Karpas-422 (cell line): ENCODE data around the gene EIF1B. TPM values are rescaled to one million over a fixed set of nuclear protein-coding genes. Genes with fewer than 3 reads are reported as not detected.

Source experiments
- DNase-seq: peaks from one replicate; pipeline ENCODE4 v3.0.0-alpha.2; 2015
- H2AFZ ChIP-seq: fragments of 200-600 bp; sonication (generic); 2 replicates; pipeline ENCODE4 v1.6.1; 2014; ENCODE audit warnings: antibody characterized with exemption, low read length, mixed read lengths
- H3K27ac ChIP-seq: fragments of 200-600 bp; sonication (generic); 2 replicates; pipeline ENCODE4 v1.5.1; 2014; ENCODE audit warnings: mild to moderate bottlenecking, low read length, moderate library complexity
- H3K27me3 ChIP-seq: fragments of 200-600 bp; sonication (generic); 2 replicates; pipeline ENCODE4 v1.6.1; 2014; ENCODE audit warnings: low read length, mixed read lengths
- H3K36me3 ChIP-seq: fragments of 200-600 bp; sonication (generic); 2 replicates; pipeline ENCODE4 v1.6.1; 2014; ENCODE audit warnings: low read length, mixed read lengths; ENCODE audit not compliant: insufficient read depth
- H3K4me1 ChIP-seq: fragments of 200-600 bp; sonication (generic); 2 replicates; pipeline ENCODE4 v1.6.1; 2014; ENCODE audit warnings: mild to moderate bottlenecking, low read length, mixed read lengths
- H3K4me2 ChIP-seq: fragments of 200-600 bp; sonication (generic); 2 replicates; pipeline ENCODE4 v1.6.1; 2014; ENCODE audit warnings: low read length, low read depth, mild to moderate bottlenecking; ENCODE audit not compliant: poor library complexity, severe bottlenecking
- H3K4me3 ChIP-seq: fragments of 200-600 bp; sonication (generic); 2 replicates; pipeline ENCODE4 v1.5.1; 2014; ENCODE audit warnings: mild to moderate bottlenecking, antibody characterized with exemption, low read length, mixed read lengths
- H3K79me2 ChIP-seq: fragments of 200-600 bp; sonication (generic); 2 replicates; pipeline ENCODE4 v1.6.1; 2014; ENCODE audit warnings: mild to moderate bottlenecking, low read length, mixed read lengths
- H3K9ac ChIP-seq: fragments of 200-600 bp; sonication (generic); 2 replicates; pipeline ENCODE4 v1.6.0; 2014; ENCODE audit warnings: low read length
- H3K9me2 ChIP-seq: fragments of 200-600 bp; sonication (generic), shearing (Covaris generic); replicated peaks from 2 replicates; pipeline ENCODE4 v1.6.0; 2014; ENCODE audit warnings: mild to moderate bottlenecking, low read length, moderate library complexity; ENCODE audit not compliant: insufficient read depth
- H3K9me3 ChIP-seq: fragments of 300-700, 200-600 bp; sonication (generic); 2 replicates; pipeline ENCODE4 v1.6.1; 2014; ENCODE audit warnings: low read length, mixed read lengths
- H4K20me1 ChIP-seq: fragments of 200-600 bp; sonication (generic); 2 replicates; pipeline ENCODE4 v1.6.1; 2014; ENCODE audit warnings: mild to moderate bottlenecking, antibody characterized with exemption, low read length, low read depth; ENCODE audit not compliant: insufficient read depth
- total RNA-seq: library from RNA; depleted of rRNA; stranded (reverse); fragments of >200 nt; shearing (Covaris generic); gene quantifications from 2 replicates; pipeline ENCODE4 v1.2.3, GENCODE V29; 2014; ENCODE audit warnings: low replicate concordance; rRNA removed

EIF1B gene
- total RNA-seq, 1 experiment from 2014 or later = 41.9 TPM

- Histone ChIP-seq H4K20me1 (no peaks in the 10 kb centered on the region), H3K79me2 (no peaks in the 10 kb centered on the region), H3K4me2 (no peak overlapping the region), H3K36me3 (no peaks in the 10 kb centered on the region), H3K4me1 (no peaks in the 10 kb centered on the region), H2AFZ (no peak overlapping the region), H3K27ac (no peak overlapping the region), H3K9me2 (no peaks in the 10 kb centered on the region), H3K9ac (no peak overlapping the region), H3K4me3 (no peak overlapping the region), H3K27me3 (no peaks in the 10 kb centered on the region), H3K9me3 (no peaks in the 10 kb centered on the region)
- no peak for DNase-seq
Observed at GRCh38 chr3:40340541-40341170, 31.1 kb downstream of the EIF1B start.

GRCh38 chr3:40341671-40342070, 32.2 kb downstream of the EIF1B start:
- H3K27ac ChIP-seq = no peak overlapping the region
- no peak overlapping the region for H2AFZ ChIP-seq
- no peaks in the 10 kb centered on the region for H3K27me3 ChIP-seq
- H3K9me3 ChIP-seq = no peaks in the 10 kb centered on the region
- H4K20me1 ChIP-seq = no peaks in the 10 kb centered on the region
- no peaks in the 10 kb centered on the region for H3K36me3 ChIP-seq
- no peak overlapping the region for H3K9ac ChIP-seq
- no peaks in the 10 kb centered on the region for H3K4me1 ChIP-seq
- no peak for DNase-seq
- no peak overlapping the region for H3K4me3 ChIP-seq
- no peaks in the 10 kb centered on the region for H3K9me2 ChIP-seq
- no peaks in the 10 kb centered on the region for H3K79me2 ChIP-seq
- no peak overlapping the region for H3K4me2 ChIP-seq

GRCh38 chr3:40350529-40350928, 41.0 kb downstream of the EIF1B start:
- Histone ChIP-seq H3K9me3 (no peaks in the 10 kb centered on the region), H3K27ac (no peak overlapping the region), H3K27me3 (no peaks in the 10 kb centered on the region), H3K4me2 (no peak overlapping the region), H2AFZ (no peak overlapping the region), H3K79me2 (no peaks in the 10 kb centered on the region), H3K4me1 (no peaks in the 10 kb centered on the region), H3K4me3 (no peak overlapping the region), H3K9me2 (no peaks in the 10 kb centered on the region), H3K9ac (no peak overlapping the region), H3K36me3 (no peaks in the 10 kb centered on the region), H4K20me1 (no peaks in the 10 kb centered on the region)
- DNase-seq = no peak

GRCh38 chr3:40355410-40355809, 45.9 kb downstream of the EIF1B start:
- no peaks in the 10 kb centered on the region for H3K36me3 ChIP-seq
- DNase-seq = no peak

GRCh38 chr3:40358454-40358853, 48.9 kb downstream of the EIF1B start:
- Histone ChIP-seq H3K36me3 (no peaks in the 10 kb centered on the region), H3K4me2 (no peak overlapping the region), H3K4me1 (no peaks in the 10 kb centered on the region), H3K4me3 (no peak overlapping the region), H3K9ac (no peak overlapping the region), H2AFZ (no peak overlapping the region), H3K9me2 (no peaks in the 10 kb centered on the region), H3K27ac (no peak overlapping the region), H3K9me3 (no peaks in the 10 kb centered on the region), H3K79me2 (no peaks in the 10 kb centered on the region), H4K20me1 (no peaks in the 10 kb centered on the region), H3K27me3 (no peaks in the 10 kb centered on the region)
- DNase-seq = no peak

More at GRCh38 chr3:40355410-40355809, 45.9 kb downstream of the EIF1B start:
- no peak overlapping the region for H3K27ac ChIP-seq
- H3K4me2 ChIP-seq = no peak overlapping the region
- no peaks in the 10 kb centered on the region for H3K79me2 ChIP-seq
- H4K20me1 ChIP-seq = no peaks in the 10 kb centered on the region
- no peaks in the 10 kb centered on the region for H3K9me3 ChIP-seq
- no peaks in the 10 kb centered on the region for H3K4me1 ChIP-seq
- H3K4me3 ChIP-seq = no peak overlapping the region
- H3K9me2 ChIP-seq = no peaks in the 10 kb centered on the region
- no peaks in the 10 kb centered on the region for H3K27me3 ChIP-seq
- no peak overlapping the region for H3K9ac ChIP-seq
- no peak overlapping the region for H2AFZ ChIP-seq

Other genes with a start within 250 kb of the EIF1B start
- not detected in 2 replicates for gene ENTPD3, start 77.5 kb downstream of the EIF1B start, total RNA-seq
- gene RPL14, start 147.6 kb downstream of the EIF1B start, total RNA-seq = 726 and 1,593 TPM in 2 replicates
- gene ZNF619, start 167.4 kb downstream of the EIF1B start, total RNA-seq = 13.1 and 13.3 TPM in 2 replicates
- gene ZNF620, start 196.3 kb downstream of the EIF1B start, total RNA-seq = 2.6 and 3.1 TPM in 2 replicates
- 6.2 and 14.7 TPM in 2 replicates for gene ZNF621, start 215.3 kb downstream of the EIF1B start, total RNA-seq